Activated CD4-positive, alpha-beta T cell treated with anti-CD3 and anti-CD28 coated beads, Interleukin-2, amount 50 U/mL, for 24 hours (primary cell): ENCODE measurements around the gene ESPNL.

Source experiments
- DNase-seq, 2 donors: peaks; one replicate each; pipeline ENCODE4 v3.0.0-alpha.2; 2020; ENCODE audit warnings: low read depth in 1 of 2, low spot score in 1 of 2

Gene ESPNL

DNA sequence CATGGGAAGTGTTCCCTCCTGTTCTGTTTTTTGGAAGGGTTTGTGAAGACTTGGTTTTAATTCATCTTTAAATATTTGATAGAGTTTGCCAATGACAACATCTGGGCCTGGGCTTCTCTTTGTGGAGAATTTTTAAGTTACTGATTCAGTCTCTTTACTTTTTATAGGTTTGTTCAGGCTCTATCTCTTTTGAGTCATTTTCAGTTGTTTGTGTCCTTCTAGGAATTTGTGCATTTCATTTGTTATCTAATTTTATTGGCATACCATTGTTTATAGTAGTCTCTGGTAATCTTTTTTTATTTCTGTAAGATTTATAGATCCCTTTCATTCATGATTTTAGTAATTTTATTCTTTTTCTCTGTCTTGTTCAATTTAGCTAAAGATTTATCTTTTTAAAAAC, 24.7 kb upstream of the ESPNL start:
- DNase-seq: no peak

DNA sequence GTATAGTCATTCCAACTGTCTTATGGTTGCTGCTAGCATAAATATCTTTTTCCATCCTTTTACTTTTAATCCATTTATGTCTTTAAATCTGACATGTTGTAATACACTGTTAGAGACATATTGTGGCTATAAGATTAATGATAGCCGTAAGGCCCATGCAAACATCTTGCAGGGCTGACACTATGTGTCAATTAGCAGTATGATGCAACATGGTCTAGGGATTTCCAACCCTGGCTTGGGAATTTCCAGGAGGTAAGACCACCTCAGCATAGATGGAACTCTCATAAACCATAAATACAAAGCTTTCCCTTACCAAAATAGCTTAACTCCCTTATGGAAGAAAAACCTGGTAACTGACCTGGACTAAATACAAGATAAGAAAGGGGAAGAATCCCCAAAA, 22.8 kb upstream of the ESPNL start:
- DNase-seq: no peak

DNA sequence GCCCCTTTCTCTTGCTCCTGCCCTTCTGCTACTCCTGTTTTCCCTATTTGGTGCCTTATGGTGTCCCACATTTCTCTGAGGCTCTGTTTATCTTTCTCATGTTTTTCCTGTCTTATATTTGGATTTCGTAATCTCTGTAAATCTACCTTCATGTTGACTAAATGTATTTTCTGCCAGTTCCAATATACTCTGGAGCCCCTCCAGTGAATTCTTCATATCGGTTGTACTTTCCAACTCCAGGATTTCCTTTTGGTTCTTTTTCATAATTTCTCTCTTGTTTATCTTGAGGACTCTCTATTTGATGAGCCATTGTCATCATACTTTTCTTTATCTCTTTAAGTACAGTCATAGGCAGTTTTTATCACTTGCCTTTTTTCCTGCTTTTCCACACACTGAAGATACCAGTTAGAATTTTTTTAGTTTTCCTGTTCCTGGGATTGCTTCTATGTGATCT, 20.2 kb upstream of the ESPNL start:
- no peak for DNase-seq

DNA sequence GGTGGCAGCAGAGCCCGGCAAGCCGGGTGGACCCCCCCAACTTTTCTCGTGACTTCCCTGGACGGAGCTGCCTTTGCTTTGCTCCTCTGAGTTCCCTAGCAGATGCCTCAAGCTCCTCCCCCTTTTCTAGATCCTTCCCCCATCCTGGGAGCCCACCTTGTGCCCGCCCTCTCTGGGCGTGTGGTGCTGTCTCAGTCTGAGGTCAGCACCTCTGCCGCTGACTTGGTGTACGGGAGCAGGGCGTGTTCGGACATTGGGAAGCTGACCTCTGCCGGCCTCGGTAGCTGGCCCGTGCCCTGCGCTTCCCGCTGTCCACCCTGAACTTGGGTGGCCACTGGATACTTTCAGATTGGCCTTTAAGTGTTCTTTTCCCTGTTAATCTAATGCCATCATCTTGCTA, 19.6 kb upstream of the ESPNL start:
- DNase-seq: no peak

DNA sequence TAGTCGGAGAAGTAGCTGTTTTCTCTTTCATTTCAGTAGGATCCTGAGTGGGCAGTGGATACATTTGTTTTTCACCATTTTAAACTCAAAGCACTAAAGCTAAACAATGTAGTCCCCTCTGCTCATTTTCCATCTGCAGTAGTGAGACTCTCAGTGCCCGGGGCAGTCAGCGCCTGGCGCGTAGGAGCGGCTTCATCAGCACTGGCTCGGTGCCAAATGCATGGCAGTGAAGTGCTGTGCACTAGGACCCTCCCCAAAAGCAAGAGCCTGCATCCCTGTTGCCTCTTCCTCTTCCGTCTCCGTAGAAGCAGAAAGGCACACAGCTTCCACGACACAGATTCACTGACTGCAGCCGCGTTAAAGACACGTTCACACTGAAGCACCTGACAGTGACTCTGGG, 19.0 kb upstream of the ESPNL start:
- DNase-seq: no peak

DNA sequence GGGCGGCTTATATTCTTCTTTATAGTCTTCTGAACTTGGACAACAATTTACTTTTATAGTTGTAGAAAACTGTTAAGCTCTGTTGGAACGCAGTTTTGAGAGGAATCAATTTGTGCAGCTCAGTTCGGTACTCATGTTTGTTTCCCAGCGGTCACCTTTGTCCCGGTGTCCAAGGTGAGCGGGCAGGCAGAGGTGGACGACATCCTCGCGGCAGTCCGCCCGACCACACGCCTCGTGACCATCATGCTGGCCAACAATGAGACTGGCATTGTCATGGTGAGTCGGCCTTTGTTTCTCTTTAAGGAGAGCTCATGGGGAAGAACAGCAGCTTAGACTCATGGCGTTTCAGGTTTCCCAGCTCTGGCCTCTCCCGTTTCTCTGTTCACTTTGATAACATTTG, 18.6 kb upstream of the ESPNL start:
- DNase-seq: no peak

DNA sequence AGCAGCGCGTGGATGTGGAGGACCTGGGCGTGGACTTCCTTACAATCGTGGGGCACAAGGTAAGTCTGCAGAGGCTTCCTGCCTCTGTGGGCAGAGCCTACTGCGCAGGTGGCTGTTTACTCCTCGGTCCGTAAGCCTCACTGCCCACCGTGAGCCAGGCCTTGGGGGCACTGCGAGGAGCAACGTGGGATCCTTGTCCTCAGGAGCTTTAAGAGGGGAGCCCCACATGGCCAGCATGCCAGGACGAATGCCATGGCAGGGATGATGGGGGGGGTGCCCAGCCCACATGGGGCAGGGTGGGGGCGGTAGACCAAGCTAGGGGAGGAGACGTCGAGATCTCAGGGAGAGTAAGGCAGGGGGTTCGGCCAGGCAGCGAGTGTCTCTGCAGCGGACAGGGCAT, 18.0 kb upstream of the ESPNL start:
- no peak for DNase-seq

DNA sequence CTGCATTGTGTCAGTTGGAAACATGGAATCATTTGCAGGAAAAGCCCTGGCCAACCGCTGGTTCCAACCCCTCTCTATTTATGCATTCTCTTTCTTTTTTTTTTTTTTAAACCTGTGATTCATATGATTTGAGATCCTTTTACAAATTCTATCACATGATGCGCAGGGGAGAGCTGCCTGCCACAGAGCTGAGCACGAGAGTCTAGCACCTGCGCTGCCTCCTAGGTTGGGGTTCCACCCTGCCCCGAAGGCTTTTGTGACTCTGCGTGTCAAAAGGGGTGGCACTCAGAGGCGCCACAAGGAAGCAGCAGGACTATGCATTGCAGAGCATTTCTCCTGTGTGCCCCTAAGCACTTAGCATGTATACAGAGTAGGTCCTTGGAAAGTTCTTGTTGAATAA, 17.3 kb upstream of the ESPNL start:
- DNase-seq: no peak

DNA sequence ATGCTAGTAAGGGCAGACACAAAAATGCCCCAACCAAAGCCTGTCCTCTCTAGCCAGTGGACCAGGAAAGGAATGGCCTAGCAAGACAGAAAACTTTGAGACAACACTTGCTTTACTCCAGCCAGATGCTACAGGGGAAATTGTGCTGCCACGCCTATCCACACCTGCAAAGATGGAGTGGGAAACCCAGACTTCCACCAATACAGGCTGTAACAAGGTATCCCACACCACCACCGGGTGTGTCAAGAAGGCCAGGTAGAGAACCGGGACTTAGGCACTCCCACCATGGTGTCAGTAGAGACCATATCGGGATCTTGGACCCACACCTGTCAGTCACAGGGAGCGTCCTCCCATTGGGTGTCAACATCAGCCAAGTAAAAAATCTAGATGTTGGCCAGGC, 16.2 kb upstream of the ESPNL start:
- no peak for DNase-seq

DNA sequence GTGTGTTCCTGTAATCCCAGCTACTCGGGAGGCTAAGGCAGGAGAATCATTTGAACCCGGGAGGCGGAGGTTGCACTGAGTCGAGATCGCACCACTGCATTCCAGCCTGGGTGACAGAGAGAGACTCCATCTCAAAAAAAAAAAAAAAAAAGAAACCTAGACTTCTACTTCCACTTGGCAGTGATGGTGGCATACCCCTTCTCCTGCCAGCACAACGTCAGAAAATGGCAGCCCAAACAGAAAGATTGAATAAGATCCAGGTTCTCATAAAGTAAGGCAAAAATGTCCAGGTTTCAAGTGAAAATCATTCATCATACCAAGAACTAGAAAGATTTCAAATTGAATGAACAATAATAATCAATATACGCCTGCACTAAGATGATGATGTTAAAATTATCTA, 15.4 kb upstream of the ESPNL start:
- DNase-seq: no peak

DNA sequence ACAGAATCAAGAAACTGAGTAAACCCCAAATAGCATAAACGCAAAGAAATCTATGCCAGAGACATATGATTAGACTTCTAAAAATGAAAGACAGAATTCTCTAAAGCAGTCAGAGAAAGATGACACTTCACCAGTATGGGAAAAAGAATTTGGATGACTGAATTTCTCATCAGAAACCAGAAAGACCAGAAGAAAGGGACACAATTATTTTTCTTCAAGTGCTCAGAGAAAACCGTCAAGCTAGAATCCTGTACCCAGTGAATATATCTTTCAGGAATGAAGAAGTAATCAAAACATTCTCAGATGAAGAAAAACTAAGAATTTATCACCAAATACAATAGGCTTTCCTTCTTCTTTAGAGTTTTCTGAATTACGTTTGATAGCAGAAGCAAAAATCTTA, 14.2 kb upstream of the ESPNL start:
- DNase-seq: no peak

DNA sequence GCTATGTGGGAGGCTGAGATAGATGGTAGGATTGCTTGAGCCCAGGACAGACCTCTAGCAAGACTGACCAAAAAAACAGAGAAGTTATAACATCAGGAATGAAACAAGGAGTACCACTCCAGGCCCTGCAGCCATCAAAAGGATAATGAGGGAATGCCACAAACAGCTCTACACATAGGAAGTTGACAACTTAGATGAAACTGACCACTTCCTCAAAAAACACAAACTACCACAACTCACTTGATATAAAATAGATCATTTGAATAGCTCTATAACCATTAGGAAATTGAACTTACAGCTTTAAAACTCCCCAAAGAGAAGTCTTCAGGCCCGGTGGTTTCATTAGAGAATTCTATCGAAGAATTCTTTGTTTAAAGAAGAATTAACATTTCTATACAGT, 12.9 kb upstream of the ESPNL start:
- no peak for DNase-seq

DNA sequence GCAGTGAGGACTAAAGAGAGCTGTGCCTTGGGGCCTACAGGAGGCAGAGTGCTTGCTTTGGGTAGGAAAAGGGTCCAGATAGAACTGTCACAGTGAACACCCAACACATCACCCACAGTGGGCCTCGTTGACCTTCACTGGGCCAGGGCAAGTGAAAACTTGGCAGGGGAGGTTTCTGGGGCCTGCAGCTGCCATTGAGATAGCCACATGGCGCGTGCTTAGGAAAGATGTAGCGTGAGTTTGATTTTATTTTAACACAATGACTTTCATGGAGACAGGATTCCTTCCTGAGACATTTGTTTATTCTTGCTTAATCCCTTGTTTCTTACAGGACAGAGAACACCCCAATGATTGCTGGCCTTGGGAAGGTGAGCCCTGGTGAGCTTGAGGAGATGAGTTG, 9.3 kb upstream of the ESPNL start:
- DNase-seq: no peak

DNA sequence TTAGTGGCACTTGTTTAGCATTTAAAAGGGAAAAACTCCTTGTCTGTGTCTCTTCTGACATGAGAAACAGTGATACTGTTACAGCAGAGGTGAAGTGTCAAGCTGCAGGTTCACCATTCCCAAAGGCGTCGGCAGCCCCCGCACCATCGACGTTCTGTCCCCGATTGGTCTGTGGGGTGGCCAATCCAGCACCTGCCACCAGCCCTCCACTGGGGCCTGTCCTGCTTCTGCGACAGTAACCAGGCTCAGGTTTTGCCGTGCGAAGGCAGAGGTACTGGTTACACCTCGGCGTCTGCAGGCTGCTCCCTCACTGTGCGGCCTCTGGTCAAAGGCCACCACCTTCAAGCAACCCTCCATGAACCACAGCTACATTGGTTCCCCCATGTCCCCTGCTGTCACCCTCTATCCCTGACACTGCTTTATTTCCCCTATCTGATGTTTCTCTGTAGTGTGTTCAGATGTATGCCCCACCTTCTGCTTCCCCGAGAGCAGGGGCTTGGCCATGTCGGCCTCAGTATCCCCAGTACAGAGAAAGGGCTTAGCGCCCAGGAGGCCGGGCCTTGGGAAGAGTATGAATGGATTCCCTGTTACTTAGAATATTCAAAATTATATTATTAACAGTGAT, 8.6 kb upstream of the ESPNL start:
- no peak for DNase-seq

DNA sequence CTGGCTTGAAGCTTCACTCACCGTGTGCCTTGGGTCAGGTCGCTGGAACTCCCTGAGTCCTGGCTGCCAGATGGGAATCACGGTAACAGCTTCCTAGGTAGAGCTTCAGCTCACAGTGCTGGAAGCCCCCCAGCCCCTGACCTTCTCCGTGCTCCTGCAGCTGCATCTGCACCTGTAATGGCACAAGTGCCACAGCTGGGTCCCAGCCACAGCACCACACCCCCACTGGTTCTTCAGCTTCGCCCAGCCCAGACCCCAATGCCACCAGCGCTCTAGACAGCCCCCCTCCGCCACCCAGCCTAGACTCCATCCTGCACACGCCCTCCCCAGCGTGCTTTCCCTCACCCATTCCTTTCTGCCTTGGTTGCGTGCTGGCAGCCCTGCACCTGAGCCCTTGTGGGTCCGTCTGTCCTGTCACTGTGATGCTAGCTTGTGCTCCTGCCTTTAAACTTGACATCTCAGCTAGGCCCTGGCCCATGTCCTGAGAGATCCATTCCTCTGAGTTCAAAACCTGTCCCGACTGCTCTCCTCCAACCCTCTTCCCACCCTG, 7.6 kb upstream of the ESPNL start:
- DNase-seq: no peak

DNA sequence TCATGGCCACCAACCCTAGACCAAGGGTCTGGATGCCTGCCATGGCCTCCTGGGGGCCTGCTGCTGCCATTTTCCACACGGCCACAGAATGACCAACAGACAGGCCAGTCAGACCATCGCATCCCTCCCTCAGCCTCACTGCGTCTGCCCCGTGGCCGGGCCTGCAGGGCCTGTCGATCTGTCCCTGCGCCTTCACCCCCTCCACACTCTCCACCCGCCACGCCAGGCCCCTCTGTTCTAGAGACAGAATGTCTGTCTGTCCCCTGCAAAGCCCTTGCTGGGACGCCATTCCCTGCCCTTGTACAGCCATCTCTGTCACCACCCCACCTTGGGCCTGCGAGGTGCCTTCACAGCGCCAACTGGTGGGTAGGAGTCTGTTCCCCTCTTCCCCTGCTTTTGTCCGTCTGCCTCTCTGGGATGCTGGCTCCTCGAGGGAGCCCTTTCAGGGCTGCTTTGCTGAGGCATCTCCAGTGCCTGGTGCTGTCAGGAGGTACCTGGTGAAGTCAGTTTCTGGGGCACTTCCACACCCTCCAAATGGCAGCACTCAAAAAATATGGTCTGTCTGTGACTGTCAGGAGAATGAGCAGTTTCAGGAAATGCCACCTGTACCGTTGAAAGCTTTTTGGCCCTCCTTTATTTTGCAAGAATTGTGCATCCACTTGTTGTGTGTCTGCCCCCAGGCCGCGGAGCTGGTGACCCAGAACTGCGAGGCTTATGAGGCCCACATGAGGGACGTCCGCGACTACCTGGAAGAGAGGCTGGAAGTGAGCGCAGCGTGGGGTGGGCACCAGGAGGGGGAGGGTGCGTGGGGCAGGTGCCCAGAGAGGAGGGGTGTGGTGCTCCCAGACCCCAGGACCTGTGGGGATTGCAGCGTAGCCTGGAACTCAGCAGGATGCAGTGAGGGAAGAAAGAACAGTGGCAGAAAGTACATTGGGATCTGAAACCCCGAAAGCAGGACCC, 6.7 kb upstream of the ESPNL start:
- DNase-seq: no peak

DNA sequence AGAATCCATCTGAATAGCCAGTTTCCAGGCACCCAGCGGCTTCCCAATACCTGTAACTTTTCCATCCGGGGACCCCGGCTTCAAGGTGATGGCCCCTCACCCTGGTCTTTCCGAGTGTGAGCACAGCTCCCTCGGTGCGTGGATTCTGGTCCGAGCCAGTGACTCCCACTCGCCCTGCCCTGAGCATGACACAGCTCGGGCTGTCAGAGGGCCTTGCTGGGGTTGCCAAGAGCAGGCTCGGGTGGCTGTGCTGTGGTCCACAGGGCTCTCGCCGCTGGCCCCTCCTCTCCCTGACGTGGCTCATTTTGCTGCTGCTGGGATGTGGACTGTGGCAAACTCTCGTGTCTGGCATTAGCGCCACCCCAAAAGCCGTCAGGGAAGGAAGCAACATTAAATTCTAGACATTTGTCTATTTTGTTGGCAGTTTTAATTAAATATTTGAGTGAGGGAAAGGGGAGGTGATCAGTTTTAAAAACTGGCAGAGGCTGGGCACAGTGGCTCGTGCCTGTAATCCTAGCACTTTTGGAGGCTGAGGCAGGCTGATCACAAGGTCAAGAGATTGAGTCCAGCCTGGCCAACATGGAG, 5.6 kb upstream of the ESPNL start:
- DNase-seq: no peak

DNA sequence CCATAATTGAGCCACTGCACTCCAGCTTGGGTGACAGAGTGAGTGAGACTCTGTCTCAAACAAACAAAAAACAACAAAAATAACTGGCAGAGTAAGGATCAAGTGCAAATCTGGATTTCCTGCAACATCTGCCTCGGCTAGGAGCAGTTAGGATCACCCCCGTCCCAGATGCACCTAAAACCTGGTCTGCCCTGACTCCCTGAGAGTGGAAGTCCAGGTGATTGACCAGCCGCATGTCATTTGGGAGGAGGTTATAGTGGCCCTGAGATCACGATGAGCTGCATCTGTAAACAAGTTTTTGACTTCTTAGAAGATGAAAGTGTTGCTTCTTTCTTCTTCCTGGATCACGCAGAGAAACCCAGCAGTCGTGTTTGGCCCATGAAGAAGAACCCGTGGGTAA, 5.0 kb upstream of the ESPNL start:
- DNase-seq: no peak

DNA sequence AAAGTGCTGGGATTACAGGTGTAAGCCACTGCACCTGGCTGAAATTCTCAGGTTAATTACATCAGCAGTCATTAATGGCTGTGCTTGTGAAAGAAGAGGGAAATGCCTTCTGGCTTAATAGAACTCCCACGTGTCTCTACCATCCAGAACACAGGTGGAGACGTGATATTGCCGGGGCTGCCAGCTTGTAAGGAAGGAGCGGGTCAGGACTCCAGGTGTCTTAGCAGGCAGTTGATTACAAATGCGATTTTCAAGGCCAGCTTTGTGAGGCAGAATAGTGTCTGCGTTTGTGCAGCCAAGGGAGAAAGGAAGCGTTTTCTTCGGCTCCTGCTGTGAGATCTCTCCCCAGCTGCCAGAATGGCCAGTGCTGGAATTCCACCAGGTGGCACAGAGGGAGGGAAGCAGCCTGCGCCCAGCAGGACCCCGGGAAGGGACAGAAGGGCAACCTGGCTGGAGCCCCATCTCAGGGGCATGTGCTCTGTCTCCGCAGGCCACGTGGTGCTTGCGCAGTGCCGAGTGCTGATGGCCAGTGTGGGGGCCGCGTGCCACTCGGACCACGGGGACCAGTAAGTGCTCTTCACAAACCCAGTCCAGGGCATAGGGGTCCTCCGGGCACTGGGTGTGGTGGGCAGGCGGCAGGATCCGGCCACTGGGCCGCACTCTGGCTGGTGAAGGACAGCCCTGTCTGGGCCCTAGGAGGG, 3.7 kb upstream of the ESPNL start:
- no peak for DNase-seq

DNA sequence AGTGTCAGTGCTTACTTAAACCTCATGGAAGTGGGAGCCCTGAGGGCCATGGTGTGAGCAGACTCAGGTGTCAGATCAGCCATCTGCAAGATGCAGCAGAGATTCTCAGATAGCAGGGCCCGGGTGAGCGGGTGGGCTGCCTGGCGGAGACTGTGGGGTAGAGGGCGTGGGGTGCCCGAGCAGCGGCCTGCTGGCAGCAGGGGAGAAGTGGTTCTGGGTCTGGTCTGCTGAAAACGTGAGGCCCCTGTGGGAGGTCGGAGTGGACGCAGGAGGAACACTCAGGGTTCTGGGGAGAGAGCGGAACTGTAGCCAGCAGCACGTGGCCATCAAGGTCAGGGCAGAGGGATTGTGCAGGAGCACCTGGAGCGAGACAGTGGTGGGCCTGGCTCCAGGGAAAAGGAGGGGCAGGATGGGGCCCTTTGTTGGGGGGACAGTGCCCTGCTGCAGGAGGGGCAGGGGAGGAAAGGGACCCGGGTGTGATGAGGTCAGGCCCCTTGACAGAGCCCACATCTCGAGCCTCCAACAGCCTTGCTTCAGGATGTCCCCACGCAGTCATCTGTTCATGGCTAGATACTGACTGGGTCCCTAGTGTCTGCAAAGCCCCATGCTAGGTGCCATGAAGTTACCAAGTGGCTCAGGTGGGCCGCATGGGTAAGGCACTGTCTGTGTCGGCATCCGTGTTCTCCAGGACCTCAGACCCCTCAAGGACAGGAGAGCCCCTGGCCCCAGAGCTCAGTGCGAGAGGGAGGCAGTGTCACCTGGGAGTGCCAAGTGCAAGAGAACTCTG, 2.7 kb upstream of the ESPNL start:
- DNase-seq: no peak
